HG03378 (cell line): Measurements from ENCODE around the gene EVPL.
"Not testable (repeated sequence)": the region's sequence is repeated elsewhere in the genome, so short reads cannot be mapped to it uniquely, and the experiment has no call there.

ENCODE experiments used
- ATAC-seq: cut with Tn5 transposase; IDR thresholded peaks from one replicate; pipeline ENCODE4 v1.9.1; 2021; ENCODE audit warnings: mild to moderate bottlenecking, moderate library complexity; ENCODE audit not compliant: unreplicated experiment

The EVPL gene

DNA sequence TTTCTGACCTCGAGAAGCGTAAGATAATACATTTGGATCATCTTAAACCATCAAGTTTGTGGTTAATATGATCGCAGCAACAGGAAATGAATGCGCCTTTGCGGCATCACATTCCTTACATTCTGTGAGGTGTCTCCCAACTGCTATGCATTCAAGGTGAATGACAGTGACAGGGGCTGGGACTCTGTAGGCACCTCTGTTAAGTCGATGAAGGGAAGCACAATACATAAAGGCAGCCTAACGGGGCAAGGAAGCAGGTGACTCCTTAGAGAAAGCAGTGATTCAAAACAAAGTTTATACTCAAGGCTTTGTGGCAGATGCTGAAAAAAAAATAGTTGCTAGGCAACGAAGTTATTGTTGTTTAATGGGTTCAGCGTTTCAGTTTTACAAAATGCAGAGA is 21.6 kb upstream of the EVPL start:
- no peak for ATAC-seq

DNA sequence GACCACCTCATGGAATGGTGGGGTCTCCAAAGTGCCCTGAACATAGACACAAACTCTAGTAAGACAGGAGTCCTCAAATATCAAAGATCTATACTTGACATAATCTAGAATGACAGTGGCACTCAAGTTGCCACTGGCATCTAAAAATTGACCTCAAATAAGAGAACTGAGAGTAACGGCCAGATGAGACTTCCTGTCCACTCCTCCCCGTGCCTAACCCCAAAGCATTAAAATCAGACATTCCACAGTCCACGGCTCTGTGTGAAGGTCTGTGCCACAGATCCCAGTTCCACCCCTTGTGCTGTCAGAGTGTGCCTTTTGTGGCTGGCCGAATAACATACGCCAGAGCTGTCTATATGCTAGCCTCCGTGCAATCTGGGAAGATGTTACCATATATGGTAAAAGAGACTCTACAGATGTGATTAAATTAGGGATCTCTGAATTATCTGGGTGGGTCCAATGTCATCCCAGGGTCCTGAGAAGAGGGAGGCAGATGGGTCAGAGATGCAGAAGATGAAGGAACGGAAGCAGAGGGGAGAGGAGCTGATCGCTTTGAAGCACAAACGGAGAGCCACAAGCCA is 21.0 kb upstream of the EVPL start:
- no peak for ATAC-seq

DNA sequence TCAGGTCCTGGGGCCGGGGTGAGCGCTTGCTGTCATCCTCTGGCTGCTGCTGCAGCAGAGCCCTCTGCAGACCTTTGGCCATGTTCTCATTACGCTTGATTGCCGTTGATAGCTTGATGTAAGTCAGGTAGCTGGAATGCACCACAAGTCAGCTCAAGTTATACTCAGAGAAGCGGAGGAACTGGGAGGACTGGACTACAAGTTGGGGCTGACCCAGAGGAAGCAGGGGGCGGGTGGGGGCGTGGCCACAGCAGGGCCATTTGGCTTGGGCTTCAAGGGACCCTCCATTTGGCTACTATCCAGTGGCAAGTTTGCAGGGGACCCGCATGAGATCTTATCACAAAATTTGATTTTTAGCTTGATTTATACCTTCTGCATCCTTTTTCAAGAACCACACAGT is 19.0 kb upstream of the EVPL start:
- no peak for ATAC-seq

DNA sequence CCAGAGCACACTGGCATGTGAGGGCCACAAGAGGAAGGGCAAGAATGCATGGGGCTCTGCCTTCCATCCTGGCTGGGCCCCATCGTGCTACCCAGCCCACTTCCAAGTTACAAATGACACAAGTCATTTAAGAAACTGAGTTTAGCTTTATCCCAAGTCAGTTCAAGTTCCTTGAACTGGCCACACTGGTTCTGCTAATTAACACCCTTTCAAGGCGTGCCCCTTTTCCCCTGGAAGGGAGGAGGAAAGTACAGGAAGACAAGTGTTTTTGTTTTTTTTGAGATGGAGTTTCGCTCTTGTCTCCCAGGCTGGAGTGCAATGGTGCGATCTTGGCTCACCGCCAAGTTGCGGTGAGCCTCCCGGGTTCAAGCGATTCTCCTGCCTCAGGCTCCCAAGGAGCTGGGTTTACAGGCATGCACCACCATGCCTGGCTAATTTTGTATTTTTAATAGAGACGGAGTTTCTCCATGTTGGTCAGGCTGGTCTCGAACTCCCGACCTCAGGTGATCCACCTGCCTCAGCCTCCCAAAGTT is 17.4 kb upstream of the EVPL start:
- ATAC-seq = not testable (repeated sequence)

DNA sequence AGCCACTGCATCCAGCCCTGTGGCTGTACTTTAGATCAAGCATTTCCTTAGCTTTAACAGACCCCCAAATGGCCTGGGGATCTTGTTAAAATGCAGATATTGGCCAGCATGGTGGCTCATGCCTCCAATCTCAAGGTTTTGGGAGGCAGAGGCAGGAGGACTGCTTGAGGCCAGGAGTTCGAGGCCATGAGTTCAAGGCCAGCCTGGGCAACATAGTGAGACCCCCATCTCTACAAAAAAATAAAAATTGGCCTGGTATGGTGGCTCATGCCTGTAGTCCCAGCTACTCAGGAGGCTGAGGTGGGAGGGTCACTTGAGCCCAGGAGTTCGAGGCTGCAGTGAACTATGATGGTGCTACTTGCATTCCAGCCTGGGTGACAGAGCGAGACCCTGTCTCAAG is 15.8 kb upstream of the EVPL start:
- not testable (repeated sequence) for ATAC-seq

DNA sequence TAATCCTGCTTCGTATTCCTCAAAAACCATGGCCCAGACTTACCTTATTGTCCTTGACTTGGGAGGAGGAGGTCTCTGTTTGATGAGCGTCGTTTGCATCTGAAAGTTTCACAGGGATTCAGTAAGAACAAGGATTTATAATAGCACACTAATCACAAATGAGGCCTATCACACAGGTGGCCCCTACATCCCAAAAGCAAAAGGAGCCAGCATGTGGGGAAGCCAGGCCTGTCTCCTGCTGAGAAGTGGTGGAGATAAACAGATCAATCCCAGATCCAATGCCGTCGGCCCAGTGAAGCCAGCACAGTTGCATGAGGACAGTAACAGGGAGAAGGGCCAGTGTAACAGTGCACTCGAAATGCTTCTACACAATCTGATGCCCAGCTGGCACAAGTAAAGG is 13.3 kb upstream of the EVPL start:
- ATAC-seq = no peak

DNA sequence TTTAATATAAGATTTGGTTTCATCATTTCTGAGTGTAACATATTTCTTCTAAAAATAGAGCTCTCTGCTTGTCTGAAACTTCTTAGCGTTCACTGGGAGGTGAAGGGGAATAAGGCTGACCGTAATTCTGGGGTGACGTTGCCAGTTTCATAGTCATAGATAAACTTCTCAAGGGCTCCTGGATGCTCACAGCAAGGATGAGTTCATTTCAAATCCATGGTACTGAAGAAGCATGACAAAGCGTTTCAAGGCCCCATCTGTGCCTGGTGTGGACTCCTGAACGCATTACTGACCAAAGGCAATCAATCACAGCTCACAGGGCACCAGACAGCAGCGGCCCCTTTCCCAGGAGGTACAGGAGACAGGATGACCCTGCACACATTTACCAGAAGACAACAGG is 12.0 kb upstream of the EVPL start:
- ATAC-seq = no peak

DNA sequence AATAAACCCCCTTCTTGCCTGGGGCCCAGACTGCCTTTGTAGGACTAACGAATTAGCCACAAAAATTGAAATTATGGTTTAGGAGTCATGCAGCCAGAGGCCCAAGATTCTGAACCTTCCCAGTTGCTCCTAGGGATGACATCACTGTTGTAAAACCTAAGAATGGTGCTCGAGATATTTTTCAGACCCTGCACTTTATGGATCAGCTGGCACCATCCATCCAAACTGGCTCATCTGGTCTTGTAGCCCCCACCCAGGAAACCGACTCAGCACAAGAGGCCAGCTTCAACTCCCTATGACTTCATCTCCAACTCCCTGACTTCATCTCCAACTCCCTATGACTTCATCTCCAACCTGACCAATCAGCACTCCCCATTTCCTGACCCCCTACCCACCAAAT is 10.9 kb upstream of the EVPL start:
- no peak for ATAC-seq

DNA sequence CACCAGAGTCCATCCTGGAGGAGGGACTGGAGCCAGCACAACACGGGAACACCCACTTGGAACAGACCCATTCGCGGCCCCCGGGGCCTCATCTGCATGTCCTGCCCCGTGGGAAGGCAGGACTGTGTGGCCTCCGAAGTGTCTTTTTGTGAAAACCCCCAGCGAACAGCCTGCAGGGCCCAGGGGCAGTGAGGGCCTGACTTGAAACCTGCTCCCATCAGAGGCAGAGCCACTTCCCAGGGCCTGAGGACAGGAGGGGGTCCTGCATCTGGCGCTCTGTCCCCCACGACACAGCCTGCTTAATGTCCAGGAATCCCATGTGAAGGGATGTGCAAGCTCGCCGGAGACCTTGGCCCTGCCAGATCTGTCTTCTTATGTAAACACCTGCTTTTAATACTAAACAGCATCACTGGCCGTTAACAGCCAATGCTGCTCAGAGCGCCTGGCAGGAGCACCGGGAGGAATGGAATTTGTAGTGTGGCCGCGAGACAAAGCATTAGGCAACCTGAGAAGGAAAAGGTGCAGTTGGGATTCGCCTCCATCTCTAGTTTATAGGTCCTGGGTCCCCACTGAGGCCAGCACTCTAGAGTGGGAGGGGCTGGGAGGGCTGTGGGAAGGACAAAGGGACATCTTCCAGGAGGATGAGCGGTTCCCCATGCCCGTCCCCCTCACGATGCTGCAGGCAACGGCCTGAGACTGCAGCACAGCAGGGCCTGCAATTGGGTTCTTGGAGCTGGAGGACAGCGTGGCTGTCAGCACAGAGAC is 9.6 kb upstream of the EVPL start:
- no peak for ATAC-seq

DNA sequence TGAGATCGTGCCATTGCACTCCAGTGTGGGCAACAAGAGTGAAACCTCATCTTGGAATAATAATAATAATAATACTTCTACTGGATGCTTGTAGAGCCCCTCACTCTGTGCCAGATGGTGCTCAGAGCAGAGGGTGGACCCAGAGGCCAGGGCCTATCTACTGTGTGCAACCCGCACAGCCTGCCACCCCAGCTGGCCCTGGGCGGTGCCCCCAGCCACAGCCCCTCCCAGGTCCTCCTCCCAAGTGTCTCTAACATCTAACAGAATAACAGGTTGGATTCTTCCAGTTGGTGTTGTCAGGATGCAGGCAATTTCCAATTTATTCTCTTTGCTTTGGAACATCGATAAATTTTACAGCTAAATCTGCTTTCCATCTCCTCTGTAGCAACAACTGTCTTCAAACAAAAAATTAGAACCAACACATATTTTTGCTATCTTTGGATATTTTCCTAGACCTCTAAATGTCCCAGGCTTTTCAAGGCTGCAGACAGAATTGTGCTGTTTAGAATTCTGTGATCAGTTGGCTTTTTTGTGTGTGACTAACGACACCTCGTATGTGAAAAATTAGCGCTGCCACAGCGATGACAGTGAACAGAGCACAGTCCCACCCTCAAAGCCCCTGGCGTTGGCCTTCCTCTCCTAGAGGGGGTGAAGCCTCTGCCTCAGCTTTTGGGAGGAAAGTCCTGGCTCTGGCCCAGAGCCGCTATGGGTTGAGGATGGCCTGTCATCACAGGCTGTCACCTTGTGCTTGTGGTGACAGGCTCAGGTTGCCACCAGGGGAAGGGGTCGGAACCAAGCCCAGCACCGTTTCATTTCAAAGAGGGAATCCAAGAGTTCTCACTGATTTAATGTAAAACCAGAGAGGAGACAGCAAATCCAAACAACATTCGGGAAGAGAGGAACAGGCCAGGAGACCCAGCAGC is 7.6 kb upstream of the EVPL start:
- no peak for ATAC-seq

DNA sequence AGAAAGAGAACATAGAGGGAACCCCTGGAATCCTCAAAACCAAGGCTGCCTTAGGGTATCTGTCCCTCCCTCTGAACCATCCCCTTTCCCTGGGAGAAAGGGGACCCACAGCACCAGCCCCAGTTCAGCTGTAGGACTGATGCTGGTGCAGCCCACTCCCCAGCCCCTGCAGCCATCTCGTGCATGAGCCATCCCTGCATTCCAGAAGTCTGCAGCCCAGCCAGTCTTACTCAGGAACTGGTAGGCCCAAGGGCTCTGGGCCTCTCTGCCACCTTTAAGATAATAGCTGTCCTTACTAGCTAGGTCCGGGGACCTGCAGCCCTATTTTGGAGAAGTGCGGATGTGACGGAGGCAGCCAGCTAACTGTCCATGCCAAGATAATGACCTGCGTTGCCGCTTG is 6.0 kb upstream of the EVPL start:
- no peak for ATAC-seq

DNA sequence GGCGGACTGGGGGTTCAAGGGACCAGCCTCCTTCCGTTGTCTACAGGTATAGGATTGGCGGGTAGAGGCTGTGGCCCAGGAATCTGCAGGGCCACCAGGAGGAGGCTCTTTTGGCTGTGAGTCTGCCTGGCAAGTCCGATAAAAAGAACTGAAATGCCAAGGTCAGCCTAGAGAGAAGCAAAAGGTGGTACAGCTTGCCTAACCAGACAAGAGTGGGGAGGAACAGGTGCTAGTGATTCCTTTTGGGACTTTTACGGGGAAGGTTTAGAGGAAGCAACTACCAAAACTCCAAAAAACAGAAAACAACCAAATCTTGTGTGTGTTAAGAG is 5.6 kb upstream of the EVPL start:
- no peak for ATAC-seq

DNA sequence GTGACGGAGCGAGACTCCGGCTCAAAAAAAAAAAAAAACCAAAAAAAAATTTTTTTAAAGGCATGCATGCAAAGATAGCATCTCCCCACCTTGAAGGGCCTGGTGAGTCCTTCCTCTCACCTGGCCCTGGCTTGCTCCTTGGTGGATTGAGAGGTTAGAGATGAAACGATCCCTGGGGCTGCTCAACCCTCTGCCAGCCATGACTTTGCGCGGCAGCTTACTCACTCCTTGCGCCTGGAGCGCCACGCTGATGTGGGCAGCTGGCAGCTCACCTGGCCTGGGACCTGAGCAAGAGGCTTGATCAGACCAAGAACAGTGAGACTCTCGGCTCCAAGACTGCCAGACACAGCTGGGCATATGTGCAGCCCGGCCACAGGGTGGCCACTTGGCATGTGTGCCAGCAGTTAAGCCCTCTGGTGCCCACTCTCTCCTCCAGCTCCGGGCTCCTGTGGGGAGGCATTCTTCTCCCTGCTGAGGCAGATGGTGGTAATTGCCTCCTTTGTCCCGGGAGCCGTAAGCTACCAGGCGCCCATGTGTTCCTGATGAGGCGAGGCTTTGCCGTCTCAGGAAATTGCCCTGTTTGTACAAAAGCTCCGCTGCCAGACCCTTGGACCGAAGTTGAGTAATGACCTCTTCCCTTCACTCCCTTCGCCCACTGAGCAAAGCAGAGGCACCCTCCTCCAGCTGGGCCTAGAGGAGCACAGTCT is 5.1 kb upstream of the EVPL start:
- no peak for ATAC-seq

DNA sequence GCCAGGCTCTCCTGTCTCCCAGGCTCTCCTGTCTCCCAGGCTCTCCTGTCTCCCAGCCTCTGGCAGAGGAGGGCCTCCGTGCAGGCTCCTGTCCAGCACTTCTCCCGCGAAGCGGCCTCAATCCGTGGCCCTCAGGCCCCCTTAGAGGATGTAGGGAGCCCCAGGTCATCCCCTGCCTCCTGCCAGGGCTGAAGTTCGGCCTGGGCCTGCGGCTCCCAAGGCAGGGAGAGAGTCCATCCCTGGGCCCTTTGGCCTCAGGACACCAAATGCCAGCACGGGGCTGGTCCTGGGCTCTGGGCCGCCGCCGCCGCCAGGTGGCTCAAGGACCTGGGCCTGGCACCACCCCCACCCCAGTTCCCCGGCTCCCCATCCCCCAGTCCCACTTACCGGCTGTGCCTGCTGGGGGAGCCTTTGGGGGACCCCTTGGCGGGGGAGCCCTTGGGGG is 370 bp downstream of the EVPL start:
- no peak for ATAC-seq

DNA sequence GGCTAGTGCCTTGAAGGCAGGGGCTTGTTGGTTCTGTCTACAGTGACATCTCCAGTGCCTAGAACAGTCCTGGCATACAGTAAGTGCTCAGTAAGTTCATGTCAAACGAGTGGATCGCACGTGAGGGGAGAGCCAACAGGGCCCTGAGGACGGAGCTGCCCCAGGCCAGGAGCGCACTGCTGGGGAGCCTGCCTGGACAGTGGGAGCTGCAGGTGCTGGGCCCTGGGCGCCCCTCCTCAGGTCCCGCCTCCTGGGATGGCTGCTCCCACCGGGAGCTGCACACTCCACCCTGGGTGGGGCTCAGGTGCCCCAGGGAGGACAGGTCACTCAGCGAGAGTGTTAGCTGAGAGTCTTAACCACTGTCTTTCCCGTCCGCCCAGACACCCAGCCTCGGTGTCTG is 1.8 kb downstream of the EVPL start:
- no peak for ATAC-seq

DNA sequence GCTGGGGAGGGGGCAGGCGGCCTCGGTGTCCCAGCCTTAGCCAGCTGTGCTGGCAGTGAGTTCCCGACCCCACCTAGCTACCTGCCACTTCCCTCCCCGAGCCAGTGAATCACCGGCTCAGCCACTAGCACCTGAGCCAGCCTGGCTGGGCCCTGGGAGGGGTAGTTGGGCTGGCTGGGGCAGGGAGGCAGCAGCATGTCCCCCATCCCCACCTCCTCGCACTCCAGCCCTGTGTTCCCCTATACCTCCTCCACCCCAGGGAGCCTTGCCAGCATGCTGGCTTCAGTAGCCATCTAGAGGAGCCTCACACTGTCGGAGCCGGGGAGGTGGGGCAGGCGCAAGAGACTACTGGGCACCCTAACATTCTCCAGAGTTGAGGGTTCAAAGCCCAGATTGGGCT is 2.8 kb downstream of the EVPL start:
- no peak for ATAC-seq

DNA sequence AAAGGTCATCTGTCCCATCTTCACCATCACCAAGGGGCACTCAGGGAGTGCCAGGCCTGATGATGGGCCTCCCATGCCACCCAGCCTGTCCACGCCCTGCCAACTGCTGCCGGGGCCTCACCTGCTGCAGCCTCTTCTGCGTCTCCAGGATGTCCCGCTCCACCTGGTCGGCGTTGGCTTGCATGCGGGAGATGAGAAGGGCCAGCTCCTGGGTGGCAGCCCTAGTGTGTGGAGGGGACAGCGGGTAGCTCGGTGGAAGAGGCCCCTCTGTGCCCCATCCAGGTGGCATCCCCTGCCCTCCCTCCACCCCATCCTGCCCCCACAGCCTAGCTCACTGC is 3.2 kb downstream of the EVPL start:
- ATAC-seq = no peak

DNA sequence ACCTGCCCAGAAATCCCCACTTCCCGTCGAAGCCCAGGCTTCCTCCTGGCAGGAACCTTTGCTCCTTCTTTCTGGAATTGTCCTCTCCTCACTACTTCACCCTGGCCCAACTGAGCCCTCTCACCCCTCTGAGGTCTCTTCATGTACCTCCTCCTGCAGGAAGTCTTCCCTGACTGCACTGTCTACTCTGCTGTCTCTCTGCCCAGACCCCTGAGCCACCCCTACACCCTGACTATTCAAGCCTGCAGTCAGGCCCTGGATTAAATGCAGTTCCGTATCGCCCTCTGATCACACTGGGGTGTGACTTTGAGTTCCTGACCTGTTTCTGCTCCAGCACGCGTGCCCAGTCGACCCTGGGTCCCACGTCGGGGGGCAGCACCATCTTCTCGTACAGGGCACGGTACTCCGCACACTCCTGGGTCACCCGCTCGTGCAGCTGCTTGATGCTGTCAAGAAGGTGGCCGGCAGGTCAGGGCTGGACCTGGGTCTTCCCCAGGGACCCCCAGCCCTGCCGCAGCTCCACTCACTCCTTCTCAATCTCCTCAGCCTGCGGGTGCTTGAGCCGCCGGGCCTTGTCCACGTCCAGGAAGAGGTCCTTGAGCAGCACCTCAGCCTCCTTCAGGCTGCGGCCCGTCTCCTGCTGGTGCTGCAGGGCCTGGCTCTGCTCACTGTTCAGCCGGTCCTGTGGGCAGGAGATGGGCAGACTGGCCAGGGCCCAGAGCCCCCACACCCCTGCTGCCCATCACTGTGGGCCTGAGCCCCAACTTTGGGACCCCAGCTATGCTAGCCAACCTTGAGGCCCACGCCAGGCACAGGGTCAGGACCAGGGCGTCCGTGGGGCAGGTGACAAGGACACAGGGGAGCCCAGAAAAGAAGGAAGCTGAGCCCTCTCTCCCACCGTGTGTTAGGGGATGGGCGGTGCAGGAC is 3.9 kb downstream of the EVPL start:
- no peak for ATAC-seq

DNA sequence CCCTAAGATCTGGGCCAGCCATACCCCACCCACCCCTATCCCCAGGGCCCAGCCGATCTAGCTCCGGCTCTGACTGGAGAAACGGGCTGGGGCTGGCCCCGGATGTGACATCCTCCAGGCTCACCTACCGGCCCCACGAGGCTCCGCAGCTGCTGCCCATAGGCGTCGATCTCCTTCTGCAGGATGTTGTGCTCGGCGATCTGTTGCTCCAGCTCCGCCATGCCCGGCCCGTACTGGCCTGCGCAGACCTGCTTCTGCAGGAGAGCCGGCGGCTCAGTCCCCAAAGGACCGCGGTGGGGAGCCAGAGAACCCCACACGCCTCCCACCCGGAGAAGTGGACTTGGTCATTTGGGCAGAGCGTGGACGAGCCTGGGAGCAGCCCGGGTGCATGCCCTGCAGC is 4.8 kb downstream of the EVPL start:
- no peak for ATAC-seq

DNA sequence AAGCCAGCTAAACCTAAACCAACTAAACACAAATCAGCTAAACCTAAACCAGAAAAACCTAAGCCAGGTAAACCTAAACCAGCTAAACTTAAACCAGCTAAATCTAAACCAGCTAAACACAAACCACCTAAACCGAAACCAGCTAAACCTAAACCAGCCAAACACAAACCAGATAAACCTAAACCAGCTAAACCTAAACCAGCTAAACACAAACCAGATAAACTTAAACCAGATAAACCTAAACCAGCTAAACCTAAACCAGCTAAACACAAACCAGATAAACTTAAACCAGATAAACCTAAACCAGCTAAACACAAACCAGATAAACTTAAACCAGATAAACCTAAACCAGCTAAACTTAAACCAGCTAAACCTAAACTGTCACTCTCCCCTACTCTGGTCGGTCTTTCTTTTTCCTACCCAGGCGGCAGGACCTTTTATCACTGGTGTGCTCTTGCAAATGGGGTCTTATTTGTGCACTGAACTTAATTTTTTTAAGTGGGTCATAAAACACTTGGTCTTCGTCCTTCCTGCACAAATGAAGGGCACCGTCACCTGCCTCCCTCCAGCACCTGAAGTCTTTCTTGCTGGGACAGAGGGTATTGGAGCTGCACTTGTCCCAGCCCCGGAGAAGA is 7.2 kb downstream of the EVPL start:
- ATAC-seq = no peak
